ENCODE measurements around the gene CCDC88B. TPM values are rescaled to one million over a fixed set of nuclear protein-coding genes. Genes with fewer than 3 reads are reported as not detected.

Gene CCDC88B
- total RNA-seq, 1 donor from 2014 or later: 128 TPM

DNA sequence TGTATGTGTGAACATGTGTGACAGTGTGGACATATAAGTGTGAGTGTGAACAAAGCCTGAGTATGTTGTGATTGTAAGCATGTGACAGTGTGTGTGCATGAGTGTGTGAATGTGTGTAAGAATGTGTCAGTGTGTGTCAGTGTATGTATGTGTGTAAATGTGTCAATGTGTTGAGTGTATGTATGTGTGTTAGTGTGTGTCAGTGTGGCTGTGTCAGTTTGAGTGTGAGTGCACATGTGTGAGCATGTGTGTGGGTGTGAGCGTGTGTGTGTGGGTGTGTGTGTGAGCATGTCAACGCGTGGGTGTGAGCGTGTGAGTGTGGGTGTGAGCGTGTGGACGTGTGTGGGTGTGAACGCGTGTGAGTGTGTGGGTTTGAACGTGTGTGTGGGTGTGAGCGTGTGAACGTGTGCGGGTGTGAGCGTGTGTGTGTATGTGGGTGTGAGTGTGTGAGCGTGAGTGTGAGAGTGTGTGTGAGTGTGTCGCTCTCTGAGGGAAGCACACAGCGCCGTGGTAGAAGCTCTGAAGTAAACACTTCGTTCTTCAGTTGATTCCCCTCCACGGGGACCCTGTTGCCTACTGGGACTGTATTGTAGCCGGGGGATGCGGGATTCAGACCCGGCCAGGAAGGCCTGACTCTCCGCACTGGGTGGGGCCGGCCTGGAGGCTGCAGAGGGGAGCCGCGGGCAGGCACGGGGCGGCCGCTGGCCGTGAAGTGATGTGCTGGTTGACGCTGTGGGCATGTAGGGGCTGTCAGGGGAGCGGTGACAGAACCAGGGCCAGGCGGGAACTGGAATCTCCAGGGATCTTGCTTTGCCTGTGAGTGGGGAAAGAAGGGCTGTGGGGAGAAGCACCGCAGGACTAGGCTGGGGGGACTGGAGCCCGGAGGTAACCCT is 40.1 kb downstream of the CCDC88B start:
- H3K4me3 Mint-ChIP-seq (ENCODE audit: low read depth): no peak overlapping the region
- no peaks in the 10 kb centered on the region for H3K27me3 Mint-ChIP-seq (ENCODE audit: low read depth)
- no peaks in the 10 kb centered on the region for H3K9me3 Mint-ChIP-seq

DNA sequence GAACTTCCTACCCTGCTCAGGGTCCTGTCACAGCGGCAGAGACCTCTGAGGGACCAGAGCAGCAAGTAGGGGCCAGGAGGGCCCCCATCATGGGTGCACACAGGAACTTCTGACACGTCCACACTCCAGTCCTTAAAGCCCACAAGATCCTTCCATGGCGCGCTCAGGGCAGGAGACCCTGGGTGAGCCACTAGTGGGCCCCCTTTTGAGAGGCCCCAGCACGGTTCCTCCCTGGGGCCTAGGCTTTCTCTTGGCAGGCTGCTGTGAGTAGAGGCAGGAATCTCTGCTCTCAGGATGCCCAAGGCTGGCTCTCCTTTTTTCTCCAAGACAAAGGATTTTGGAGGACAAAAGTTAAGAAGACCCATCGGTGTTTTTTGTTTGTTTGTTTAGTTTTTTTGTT is 41.3 kb downstream of the CCDC88B start:
- H3K4me3 Mint-ChIP-seq (ENCODE audit: low read depth): no peak overlapping the region
- H3K27ac Mint-ChIP-seq: no peak overlapping the region
- peaks cover 9% of the 10 kb centered on the region for H3K4me1 Mint-ChIP-seq (ENCODE audit: low read depth)
- intact Hi-C loops (cut with micrococcal nuclease): no loop called here
- no peaks in the 10 kb centered on the region for H3K27me3 Mint-ChIP-seq (ENCODE audit: low read depth)
- no peak for DNase-seq (ENCODE audit: low spot score)
- no peaks in the 10 kb centered on the region for H3K36me3 Mint-ChIP-seq (ENCODE audit: low read depth)
- no peaks in the 10 kb centered on the region for H3K9me3 Mint-ChIP-seq

More for the DNA sequence above, 40.1 kb downstream of the CCDC88B start:
- intact Hi-C loops (cut with micrococcal nuclease): no loop called here
- no peaks in the 10 kb centered on the region for H3K36me3 Mint-ChIP-seq (ENCODE audit: low read depth)
- no peak for DNase-seq (ENCODE audit: low spot score)
- H3K27ac Mint-ChIP-seq: no peak overlapping the region
- H3K4me1 Mint-ChIP-seq (ENCODE audit: low read depth): peaks cover 5% of the 10 kb centered on the region

DNA sequence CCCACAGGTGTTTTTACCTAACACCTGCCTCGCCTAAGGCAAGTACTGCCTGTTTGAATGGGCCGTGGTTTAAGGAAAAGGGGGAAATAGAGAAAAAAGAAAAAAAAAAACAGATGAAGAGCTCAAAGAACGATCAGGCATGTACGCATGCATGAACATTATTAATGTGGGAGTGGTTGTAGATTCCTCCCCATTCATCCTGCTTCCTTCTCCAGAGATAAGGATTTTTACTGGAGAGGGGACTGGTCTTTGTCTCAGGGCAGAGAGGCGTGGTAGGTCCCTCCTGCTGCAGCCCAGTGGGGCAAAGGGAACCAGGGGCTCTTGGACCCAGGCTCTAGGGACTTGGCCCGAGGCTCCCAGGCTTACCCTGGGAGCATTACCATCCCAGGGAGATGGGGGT is 42.0 kb downstream of the CCDC88B start:
- H3K4me3 Mint-ChIP-seq (ENCODE audit: low read depth): no peak overlapping the region
- no peaks in the 10 kb centered on the region for H3K36me3 Mint-ChIP-seq (ENCODE audit: low read depth)
- DNase-seq (ENCODE audit: low spot score): no peak
- peaks cover 3% of the 10 kb centered on the region for H3K27me3 Mint-ChIP-seq (ENCODE audit: low read depth)
- H3K9me3 Mint-ChIP-seq: no peaks in the 10 kb centered on the region
- H3K4me1 Mint-ChIP-seq (ENCODE audit: low read depth): peaks cover 14% of the 10 kb centered on the region
- intact Hi-C loops (cut with micrococcal nuclease): no loop called here
- no peak overlapping the region for H3K27ac Mint-ChIP-seq

DNA sequence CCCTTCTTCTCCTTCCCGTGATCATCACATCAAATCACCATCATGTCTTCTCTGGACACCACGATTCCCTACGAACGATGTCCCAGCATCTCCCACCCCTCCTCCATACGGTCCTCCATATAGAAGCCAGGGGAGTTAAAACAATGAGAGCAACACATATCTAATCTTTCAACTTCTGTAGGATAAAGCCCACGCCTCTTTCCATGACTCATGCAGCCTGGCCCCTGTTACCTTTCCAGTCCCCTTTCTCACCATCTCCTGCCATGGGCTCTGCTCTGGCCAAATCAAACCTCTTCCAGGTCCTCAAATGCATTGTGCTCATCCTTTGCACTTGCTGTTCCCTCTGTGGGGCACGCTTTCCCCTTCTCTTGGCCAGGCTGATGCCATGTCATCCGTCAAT is 42.6 kb downstream of the CCDC88B start:
- no peaks in the 10 kb centered on the region for H3K9me3 Mint-ChIP-seq
- H3K4me1 Mint-ChIP-seq (ENCODE audit: low read depth): peaks cover 14% of the 10 kb centered on the region
- H3K27ac Mint-ChIP-seq: no peak overlapping the region
- no peak overlapping the region for H3K4me3 Mint-ChIP-seq (ENCODE audit: low read depth)
- no peak for DNase-seq (ENCODE audit: low spot score)
- intact Hi-C loops (cut with micrococcal nuclease): no loop called here
- no peaks in the 10 kb centered on the region for H3K36me3 Mint-ChIP-seq (ENCODE audit: low read depth)
- H3K27me3 Mint-ChIP-seq (ENCODE audit: low read depth): peaks cover 5% of the 10 kb centered on the region

DNA sequence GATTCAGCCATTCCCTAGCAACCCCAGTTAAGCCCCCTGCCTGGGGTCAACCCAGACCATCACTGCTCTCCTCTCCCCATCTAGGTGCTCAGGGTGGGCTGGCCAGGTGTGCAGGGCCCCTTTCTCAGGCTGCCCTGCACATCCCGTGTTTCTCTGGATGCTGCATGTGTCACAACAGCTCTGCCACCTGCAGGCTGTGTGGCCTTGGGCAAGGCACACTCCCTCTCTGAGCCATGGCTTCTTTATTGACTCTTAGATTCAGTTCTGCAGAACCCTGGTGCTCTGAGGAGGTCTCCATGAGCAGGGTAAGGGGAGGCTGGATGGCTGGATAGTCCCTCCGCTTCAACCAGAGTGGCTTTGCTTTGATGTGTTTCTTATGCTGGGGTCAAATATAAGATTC is 43.6 kb downstream of the CCDC88B start:
- Mint-ChIP-seq H3K27me3 (ENCODE audit: low read depth) (peaks cover 14% of the 10 kb centered on the region), H3K27ac (no peak overlapping the region), H3K4me1 (ENCODE audit: low read depth) (peaks cover 14% of the 10 kb centered on the region), H3K9me3 (peaks cover 5% of the 10 kb centered on the region), H3K36me3 (ENCODE audit: low read depth) (no peaks in the 10 kb centered on the region), H3K4me3 (ENCODE audit: low read depth) (no peak overlapping the region)
- no peak for DNase-seq (ENCODE audit: low spot score)
- intact Hi-C loops (cut with micrococcal nuclease): no loop called here

DNA sequence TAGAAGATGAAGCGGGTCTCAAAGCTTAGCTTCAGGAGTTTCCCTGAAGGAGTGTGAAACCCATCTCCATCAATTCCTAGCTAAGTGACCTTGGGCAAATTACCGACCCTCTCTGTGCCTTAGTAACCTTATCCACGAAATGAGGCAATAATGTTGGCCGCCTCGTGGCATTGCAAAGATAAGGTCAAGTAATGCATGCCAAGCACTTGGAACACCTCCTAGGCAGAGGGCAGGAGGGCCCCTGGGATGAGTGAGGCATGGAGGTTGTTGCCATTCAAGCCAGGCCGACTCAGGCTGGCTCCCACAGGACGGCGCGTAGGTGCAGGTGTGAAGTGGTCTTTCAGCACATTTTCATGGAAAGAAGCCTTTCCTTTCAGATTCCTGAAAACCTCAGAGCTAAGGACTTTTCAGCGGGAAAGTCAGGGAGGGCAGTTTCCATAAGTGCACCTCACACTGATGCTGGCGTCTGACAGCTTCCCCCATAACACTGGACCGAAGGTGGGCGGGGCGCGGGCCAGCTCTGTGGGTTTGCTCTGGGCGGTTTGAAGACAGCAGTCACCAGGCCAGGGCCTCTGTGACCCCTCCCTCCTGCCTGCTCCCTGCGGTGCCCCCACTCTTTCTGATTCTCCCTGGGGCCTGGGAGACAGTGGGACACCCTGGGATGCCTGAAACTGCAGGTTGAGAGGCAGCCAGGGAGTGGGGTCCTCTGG is 44.2 kb downstream of the CCDC88B start:
- DNase-seq (ENCODE audit: low spot score): no peak
- Mint-ChIP-seq H3K27me3 (ENCODE audit: low read depth) (peaks cover 15% of the 10 kb centered on the region), H3K9me3 (peaks cover 6% of the 10 kb centered on the region), H3K36me3 (ENCODE audit: low read depth) (no peaks in the 10 kb centered on the region), H3K27ac (no peak overlapping the region), H3K4me3 (ENCODE audit: low read depth) (no peak overlapping the region), H3K4me1 (ENCODE audit: low read depth) (peaks cover 14% of the 10 kb centered on the region)
- intact Hi-C loops (cut with micrococcal nuclease): no loop called here

DNA sequence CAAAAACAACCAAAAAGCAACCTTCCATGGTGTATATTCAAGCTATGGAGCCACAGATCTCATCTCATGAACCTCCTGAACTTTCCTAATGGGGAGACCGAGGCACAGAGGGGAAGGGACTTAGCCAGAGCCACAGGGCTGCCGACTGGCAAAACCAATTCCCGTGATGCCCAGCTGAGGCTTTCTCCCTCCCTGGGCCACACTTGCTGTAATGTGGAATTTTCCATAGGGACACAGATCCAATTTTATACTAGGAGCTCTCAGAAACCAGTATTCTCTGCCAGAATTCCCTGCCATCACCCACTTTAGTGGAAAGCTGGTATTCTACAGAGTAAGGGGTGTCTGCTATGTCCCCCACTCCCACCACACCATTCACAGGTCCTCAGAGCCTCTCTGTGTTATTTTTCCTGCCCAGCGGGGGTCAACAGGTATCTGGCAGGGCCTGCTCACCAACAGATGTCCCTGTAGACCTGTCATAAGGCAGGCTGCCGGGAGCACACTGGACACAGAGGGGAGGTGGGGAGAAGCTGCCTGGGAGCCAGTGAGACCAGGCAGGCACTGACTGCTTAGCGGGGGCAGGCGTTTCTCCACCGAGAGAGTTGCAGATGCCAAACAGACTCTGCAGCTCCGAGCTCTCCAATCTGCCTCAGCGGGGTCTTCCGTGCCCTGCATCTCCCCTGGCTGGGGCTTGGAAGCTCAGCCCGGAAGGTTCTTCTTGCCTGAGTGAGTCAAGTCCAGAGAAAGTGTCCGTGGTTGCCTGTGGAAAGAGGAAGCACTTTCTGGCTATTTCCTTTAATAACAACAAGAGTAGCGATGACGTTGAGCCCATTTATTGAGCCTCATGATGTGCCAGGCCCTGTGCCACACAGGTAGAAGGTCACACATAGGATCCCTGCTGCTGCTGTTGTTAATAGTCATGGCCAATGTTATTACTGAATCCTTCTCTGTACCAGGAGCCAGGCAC is 45.3 kb downstream of the CCDC88B start:
- Mint-ChIP-seq H3K9me3 (peaks cover 16% of the 10 kb centered on the region), H3K4me3 (ENCODE audit: low read depth) (no peak overlapping the region), H3K4me1 (ENCODE audit: low read depth) (peaks cover 17% of the 10 kb centered on the region), H3K36me3 (ENCODE audit: low read depth) (peaks cover 3% of the 10 kb centered on the region), H3K27ac (no peak overlapping the region), H3K27me3 (ENCODE audit: low read depth) (peaks cover 17% of the 10 kb centered on the region)
- intact Hi-C loops (cut with micrococcal nuclease): no loop called here
- no peak for DNase-seq (ENCODE audit: low spot score)

DNA sequence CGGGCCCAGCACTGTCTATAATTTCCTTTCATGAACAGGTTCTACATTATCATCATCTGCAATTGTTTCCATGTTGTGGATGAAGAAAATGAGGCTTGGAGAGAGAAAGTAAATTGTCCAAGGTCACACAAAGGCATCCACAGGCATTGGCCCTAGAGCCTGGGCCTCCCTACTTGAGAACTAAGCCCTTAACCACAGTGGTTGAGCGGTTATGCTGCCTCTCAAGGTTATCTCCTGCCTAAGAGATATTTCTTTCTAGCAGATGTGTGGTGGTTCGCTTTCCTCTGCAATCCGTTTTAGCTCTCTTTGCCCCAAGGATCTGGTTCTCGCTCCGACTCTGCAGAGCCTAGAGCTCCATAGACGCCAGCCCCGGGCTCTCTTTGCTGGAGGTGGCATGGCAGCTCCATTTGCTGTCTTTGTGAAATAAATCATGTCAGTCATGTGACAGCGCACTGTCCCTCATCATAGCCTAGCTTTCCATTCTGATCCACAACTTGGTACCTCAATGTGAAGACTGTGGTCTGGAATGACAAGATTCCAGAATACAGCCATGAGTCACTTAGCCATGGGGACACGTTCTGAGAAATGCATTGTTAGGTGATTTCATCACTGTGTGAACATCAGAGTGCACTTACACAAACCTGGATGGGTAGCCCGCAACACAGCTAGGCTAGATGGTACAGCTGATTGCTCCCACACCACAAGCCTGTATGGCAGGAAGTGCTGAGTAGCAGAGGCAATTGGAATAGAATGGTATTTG is 46.1 kb downstream of the CCDC88B start:
- H3K4me1 Mint-ChIP-seq (ENCODE audit: low read depth): peaks cover 24% of the 10 kb centered on the region
- no peak overlapping the region for H3K27ac Mint-ChIP-seq
- no peak overlapping the region for H3K4me3 Mint-ChIP-seq (ENCODE audit: low read depth)
- H3K9me3 Mint-ChIP-seq: peaks cover 19% of the 10 kb centered on the region
- peaks cover 17% of the 10 kb centered on the region for H3K27me3 Mint-ChIP-seq (ENCODE audit: low read depth)
- intact Hi-C loops (cut with micrococcal nuclease): no loop called here
- H3K36me3 Mint-ChIP-seq (ENCODE audit: low read depth): peaks cover 3% of the 10 kb centered on the region
- peak; percentile 27 for DNase-seq (ENCODE audit: low spot score)

DNA sequence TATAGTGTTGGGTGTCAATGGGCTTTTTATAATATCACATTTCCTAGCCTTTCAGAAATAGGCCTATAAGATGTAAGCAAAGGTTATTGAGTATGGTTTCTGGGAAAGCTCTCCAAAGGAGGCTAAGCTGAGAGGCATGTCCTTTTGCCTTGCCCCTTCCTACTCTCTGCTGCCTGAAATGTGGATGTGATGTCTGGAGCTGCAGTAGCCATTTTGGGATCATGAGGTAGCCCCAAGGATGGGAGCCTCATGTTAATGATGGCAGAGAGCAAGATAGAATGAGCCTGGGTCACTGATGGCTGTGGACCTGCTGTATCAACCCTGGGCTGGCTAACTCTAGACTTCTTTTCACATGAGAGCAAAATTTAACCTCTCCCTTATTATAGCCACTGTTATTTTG is 47.9 kb downstream of the CCDC88B start:
- H3K36me3 Mint-ChIP-seq (ENCODE audit: low read depth): peaks cover 3% of the 10 kb centered on the region
- intact Hi-C loops (cut with micrococcal nuclease): no loop called here
- no peak overlapping the region for H3K4me3 Mint-ChIP-seq (ENCODE audit: low read depth)
- peaks cover 19% of the 10 kb centered on the region for H3K9me3 Mint-ChIP-seq
- H3K27ac Mint-ChIP-seq: no peak overlapping the region
- H3K4me1 Mint-ChIP-seq (ENCODE audit: low read depth): peaks cover 23% of the 10 kb centered on the region
- no peak for DNase-seq (ENCODE audit: low spot score)
- H3K27me3 Mint-ChIP-seq (ENCODE audit: low read depth): peaks cover 17% of the 10 kb centered on the region

DNA sequence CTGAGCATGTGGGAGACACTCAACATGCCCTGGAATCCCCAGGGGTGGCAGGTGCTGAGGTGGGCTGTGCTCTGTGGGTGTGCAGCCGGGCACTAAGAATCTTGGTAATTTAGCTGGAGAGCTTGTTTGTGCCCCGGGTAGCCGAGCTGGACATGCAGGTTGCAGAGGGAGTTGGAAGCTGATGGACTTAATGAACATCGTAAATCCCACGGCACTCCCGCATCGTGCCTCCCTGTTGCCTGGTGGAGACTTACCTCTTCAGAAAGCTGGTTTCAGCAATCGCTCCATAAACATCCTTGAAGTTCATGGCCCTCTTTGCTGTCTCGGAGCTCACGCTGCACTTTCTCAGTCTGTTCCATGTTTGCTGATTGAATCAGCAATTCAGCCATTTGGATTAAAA is 48.9 kb downstream of the CCDC88B start:
- H3K9me3 Mint-ChIP-seq: peaks cover 19% of the 10 kb centered on the region
- peaks cover 23% of the 10 kb centered on the region for H3K4me1 Mint-ChIP-seq (ENCODE audit: low read depth)
- H3K27ac Mint-ChIP-seq: no peak overlapping the region
- H3K4me3 Mint-ChIP-seq (ENCODE audit: low read depth): no peak overlapping the region
- H3K36me3 Mint-ChIP-seq (ENCODE audit: low read depth): peaks cover 3% of the 10 kb centered on the region
- no peak for DNase-seq (ENCODE audit: low spot score)
- intact Hi-C loops (cut with micrococcal nuclease): no loop called here
- peaks cover 18% of the 10 kb centered on the region for H3K27me3 Mint-ChIP-seq (ENCODE audit: low read depth)

DNA sequence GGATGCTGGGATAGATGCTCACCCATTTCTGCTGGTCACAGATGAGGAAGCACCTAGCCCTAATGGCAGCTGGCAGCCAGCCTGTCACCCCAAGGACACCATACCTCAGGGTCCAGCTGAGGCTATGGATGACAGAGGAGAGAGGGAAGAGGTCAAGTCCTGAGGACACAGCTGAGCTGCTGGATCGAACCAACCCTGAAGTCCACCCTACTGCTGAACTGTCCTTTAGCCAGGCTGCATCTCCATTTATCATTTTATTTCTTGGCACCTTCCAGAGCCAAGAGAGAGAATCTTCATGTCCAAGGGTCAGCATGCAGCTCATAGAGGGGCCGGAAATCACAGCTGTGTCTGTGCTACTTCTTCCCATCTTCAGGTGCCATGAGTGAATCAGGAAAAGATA is 49.8 kb downstream of the CCDC88B start:
- intact Hi-C loops (cut with micrococcal nuclease): no loop called here
- Mint-ChIP-seq H3K4me3 (ENCODE audit: low read depth) (no peak overlapping the region), H3K9me3 (peaks cover 19% of the 10 kb centered on the region)

DNA sequence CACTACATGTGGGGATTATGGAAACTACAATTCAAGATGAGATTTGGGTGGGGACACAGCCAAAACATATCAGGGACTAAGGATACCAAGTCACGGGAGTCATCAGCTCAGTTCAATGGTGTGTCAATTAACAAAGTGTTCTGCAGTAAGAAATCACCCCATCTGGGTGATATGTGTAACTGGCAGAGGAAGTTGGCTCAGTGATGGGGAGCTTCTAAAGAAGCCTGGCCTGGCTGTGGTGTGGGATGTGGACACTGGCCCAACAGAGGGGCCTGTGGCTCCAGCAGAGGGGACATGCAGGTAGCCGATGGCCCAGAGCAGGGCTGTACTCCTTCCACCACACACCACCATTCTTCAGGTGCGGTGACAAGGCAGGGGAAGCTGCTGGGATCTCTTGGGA is 50.6 kb downstream of the CCDC88B start:
- Mint-ChIP-seq H3K9me3 (peaks cover 19% of the 10 kb centered on the region), H3K36me3 (ENCODE audit: low read depth) (peaks cover 3% of the 10 kb centered on the region), H3K4me3 (ENCODE audit: low read depth) (no peak overlapping the region), H3K27ac (no peak overlapping the region), H3K4me1 (ENCODE audit: low read depth) (peaks cover 23% of the 10 kb centered on the region), H3K27me3 (ENCODE audit: low read depth) (peaks cover 24% of the 10 kb centered on the region)
- no peak for DNase-seq (ENCODE audit: low spot score)
- intact Hi-C loops (cut with micrococcal nuclease): no loop called here

More for the DNA sequence above, 49.8 kb downstream of the CCDC88B start:
- no peak for DNase-seq (ENCODE audit: low spot score)
- Mint-ChIP-seq H3K4me1 (ENCODE audit: low read depth) (peaks cover 23% of the 10 kb centered on the region), H3K27me3 (ENCODE audit: low read depth) (peaks cover 22% of the 10 kb centered on the region), H3K36me3 (ENCODE audit: low read depth) (peaks cover 3% of the 10 kb centered on the region), H3K27ac (no peak overlapping the region)

Measured in activated T-helper 2 cell treated with anti-CD3 and anti-CD28 coated beads, Interferon-gamma antibody, Interleukin-2, Interleukin-4, amounts not matched to agents 10 μg/mL and 5 μg/mL and 100 μg/mL, durations not matched to agents 14 hours and 24 hours and 36 hours (primary cell).